ENCODE results near the gene SETD1A. TPM values are rescaled to one million over a fixed set of nuclear protein-coding genes. Genes with fewer than 3 reads are reported as not detected.

The SETD1A gene
- polyA plus RNA-seq, 1 donor (not counting 4 experiments of a cell fraction or from before 2014, with no cell fraction given): 1.1 TPM

GRCh38 chr16:30976486-30976885 is 18.9 kb downstream of the SETD1A start:
- Histone ChIP-seq H3K27me3 (ENCODE audit: control insufficient read depth, extremely low read depth, insufficient read depth, low read length) (no peaks in the 10 kb centered on the region), H3K9me1 (ENCODE audit: control insufficient read depth, extremely low read depth, insufficient read depth, low read length) (no peaks in the 10 kb centered on the region), H3K4me2 (ENCODE audit: control insufficient read depth, extremely low read depth, insufficient read depth, low read depth, low read length) (no peak overlapping the region), H3K9me3 (ENCODE audit: control insufficient read depth, low read depth, low read length) (no peaks in the 10 kb centered on the region), H4K20me1 (ENCODE audit: control insufficient read depth, extremely low read depth, insufficient read depth, low read length) (peaks cover 2% of the 10 kb centered on the region), H3K9ac (ENCODE audit: control insufficient read depth, extremely low read depth, insufficient read depth, low read length) (no peak overlapping the region), H3K79me2 (ENCODE audit: control insufficient read depth, insufficient read depth, low read length) (peaks cover 3% of the 10 kb centered on the region), H3K4me3 (ENCODE audit: control insufficient read depth in 2 of 3, extremely low read depth in 1 of 3, insufficient read depth in 2 of 3, low read depth in 1 of 3, low read length in 3 of 3) (no peak overlapping the region), H3K36me3 (ENCODE audit: control insufficient read depth in 2 of 2, extremely low read depth in 1 of 2, insufficient read depth in 2 of 2, low read length in 2 of 2) (peaks cover 32% of the 10 kb centered on the region in 2 experiments), H3K4me1 (ENCODE audit: control insufficient read depth, extremely low read depth, insufficient read depth, low read length) (no peaks in the 10 kb centered on the region), H2AFZ (ENCODE audit: control insufficient read depth, low read length) (no peak overlapping the region), H3K27ac (ENCODE audit: control insufficient read depth, insufficient read depth, low read length) (no peak overlapping the region)
- dilution Hi-C loops (cut with MboI; ENCODE audit: extremely low pct_ligation_motif_present, low sequenced_read_pairs): no loop called here
- no peak for FAIRE-seq
- no peak for TF ChIP-seq CTCF (optimal IDR thresholded peaks at IDR 0.05 in 1 of 3, IDR thresholded peaks at IDR 0.05 in 1 of 3, conservative IDR thresholded peaks at IDR 0.05 in 1 of 3; ENCODE audit: extremely low read depth in 1 of 3, insufficient read depth in 2 of 3, low read length in 3 of 3)
- no peak for TF ChIP-seq EZH2 (IDR thresholded peaks at IDR 0.05; ENCODE audit: low read length)
- DNase-seq (ENCODE audit: low read depth, low spot score): no peak

- dilution Hi-C loops (cut with MboI; ENCODE audit: extremely low pct_ligation_motif_present, low sequenced_read_pairs): no loop called here
- H3K36me3 ChIP-seq (ENCODE audit: control insufficient read depth in 2 of 2, extremely low read depth in 1 of 2, insufficient read depth in 2 of 2, low read length in 2 of 2): peaks cover 26 to 33% of the 10 kb centered on the region in 2 experiments
- H3K9me1 ChIP-seq (ENCODE audit: control insufficient read depth, extremely low read depth, insufficient read depth, low read length): no peaks in the 10 kb centered on the region
- H3K4me2 ChIP-seq (ENCODE audit: control insufficient read depth, extremely low read depth, insufficient read depth, low read depth, low read length): no peak overlapping the region
- no peak overlapping the region for H3K4me3 ChIP-seq (ENCODE audit: control insufficient read depth in 2 of 3, extremely low read depth in 1 of 3, insufficient read depth in 2 of 3, low read depth in 1 of 3, low read length in 3 of 3)
- peaks cover 2% of the 10 kb centered on the region for H4K20me1 ChIP-seq (ENCODE audit: control insufficient read depth, extremely low read depth, insufficient read depth, low read length)
- no peak overlapping the region for H2AFZ ChIP-seq (ENCODE audit: control insufficient read depth, low read length)
- H3K27ac ChIP-seq (ENCODE audit: control insufficient read depth, insufficient read depth, low read length): no peak overlapping the region
- TF ChIP-seq CTCF (optimal IDR thresholded peaks at IDR 0.05 in 1 of 3, IDR thresholded peaks at IDR 0.05 in 1 of 3, conservative IDR thresholded peaks at IDR 0.05 in 1 of 3; ENCODE audit: extremely low read depth in 1 of 3, insufficient read depth in 2 of 3, low read length in 3 of 3) (peak; percentile 42 to 64 (median 44)), EZH2 (IDR thresholded peaks at IDR 0.05; ENCODE audit: low read length) (no peak)
- DNase-seq (ENCODE audit: low read depth, low spot score): no peak
- no peak overlapping the region for H3K9ac ChIP-seq (ENCODE audit: control insufficient read depth, extremely low read depth, insufficient read depth, low read length)
- H3K4me1 ChIP-seq (ENCODE audit: control insufficient read depth, extremely low read depth, insufficient read depth, low read length): peaks cover 2% of the 10 kb centered on the region
- H3K27me3 ChIP-seq (ENCODE audit: control insufficient read depth, extremely low read depth, insufficient read depth, low read length): no peaks in the 10 kb centered on the region
- H3K79me2 ChIP-seq (ENCODE audit: control insufficient read depth, insufficient read depth, low read length): peaks cover 3% of the 10 kb centered on the region
- FAIRE-seq: no peak
- H3K9me3 ChIP-seq (ENCODE audit: control insufficient read depth, low read depth, low read length): no peaks in the 10 kb centered on the region
Observed at GRCh38 chr16:30977502-30977901, 19.9 kb downstream of the SETD1A start.

All from keratinocyte (primary cell).